Activated CD8-positive, alpha-beta memory T cell treated with anti-CD3 and anti-CD28 coated beads, Interleukin-2, amount 50 U/mL, for 1 hour (primary cell): Measurements from ENCODE around the gene SLC15A3.
"Not testable (repeated sequence)": the region's sequence is repeated elsewhere in the genome, so short reads cannot be mapped to it uniquely, and the experiment has no call there.

ENCODE experiments used
- DNase-seq: peaks from one replicate; pipeline ENCODE4 v3.0.0-alpha.2; 2020; ENCODE audit errors: extremely low read depth

The SLC15A3 gene

DNA sequence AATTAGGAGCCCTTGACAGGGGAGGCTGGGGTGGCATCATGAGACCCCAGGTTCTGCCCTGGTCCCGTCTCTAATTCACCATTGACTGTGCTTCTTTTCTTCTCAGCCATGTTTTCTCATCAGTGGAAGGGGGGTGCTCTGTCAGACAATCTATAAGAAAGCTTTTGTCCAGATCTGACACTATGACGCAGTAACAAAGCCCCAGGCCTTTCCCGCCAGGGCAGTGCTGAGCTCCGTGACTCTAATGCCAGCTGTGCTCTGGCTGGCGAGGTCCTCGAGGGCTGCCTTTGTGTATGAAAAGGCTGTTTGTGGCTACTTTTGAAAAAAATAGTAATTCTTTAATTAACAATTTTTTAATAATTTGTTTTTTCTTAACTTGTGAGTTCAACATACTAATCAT is 22.8 kb upstream of the SLC15A3 start:
- no peak for DNase-seq

GRCh38 chr11:60974316-60974715 is 22.3 kb upstream of the SLC15A3 start:
- DNase-seq, result not testable (repeated sequence)

- DNase-seq, result no peak
Observed at GRCh38 chr11:60973699-60974098, 21.7 kb upstream of the SLC15A3 start.

- DNase-seq, result no peak
Observed at GRCh38 chr11:60972182-60973030, 20.4 kb upstream of the SLC15A3 start.

GRCh38 chr11:60971520-60971919 is 19.5 kb upstream of the SLC15A3 start, which contains the start of gene CD6:
Gene CD6 (plus strand): TSS chr11:60971680. CDS start chr11:60971866, 186 bp downstream.
- DNase-seq, result peak; percentile 68

DNA sequence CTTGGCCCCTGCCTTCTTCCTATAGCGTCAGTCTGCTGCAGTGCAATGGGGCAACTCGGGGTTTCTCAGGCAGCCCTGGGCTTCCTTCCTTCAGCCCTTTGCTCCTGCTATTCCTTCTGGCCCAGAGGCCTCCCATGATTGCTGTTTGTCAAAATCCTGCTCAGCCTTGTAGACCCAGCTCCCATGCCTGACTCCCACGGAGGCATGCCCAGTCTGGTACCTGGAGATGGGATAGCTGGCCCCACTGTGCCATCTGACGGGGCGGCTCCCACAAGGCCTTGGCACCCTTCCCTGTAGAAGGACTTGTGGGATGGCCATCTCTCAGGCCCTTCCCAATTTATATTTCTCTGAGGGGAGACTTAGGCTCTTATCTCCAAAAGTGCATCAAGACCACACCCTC is 18.9 kb upstream of the SLC15A3 start:
- DNase-seq, result no peak

GRCh38 chr11:60970369-60970774 is 18.4 kb upstream of the SLC15A3 start:
- DNase-seq, result peak; percentile 59

GRCh38 chr11:60968223-60968622 is 16.2 kb upstream of the SLC15A3 start:
- no peak for DNase-seq

GRCh38 chr11:60966890-60967289 is 14.9 kb upstream of the SLC15A3 start:
- no peak for DNase-seq

GRCh38 chr11:60964801-60965200 is 12.8 kb upstream of the SLC15A3 start:
- DNase-seq, result no peak

GRCh38 chr11:60960405-60960804 is 8.4 kb upstream of the SLC15A3 start:
- DNase-seq, result no peak

- no peak for DNase-seq
Observed at GRCh38 chr11:60959431-60959830, 7.5 kb upstream of the SLC15A3 start.

GRCh38 chr11:60957188-60957587 is 5.2 kb upstream of the SLC15A3 start:
- DNase-seq, result no peak

DNA sequence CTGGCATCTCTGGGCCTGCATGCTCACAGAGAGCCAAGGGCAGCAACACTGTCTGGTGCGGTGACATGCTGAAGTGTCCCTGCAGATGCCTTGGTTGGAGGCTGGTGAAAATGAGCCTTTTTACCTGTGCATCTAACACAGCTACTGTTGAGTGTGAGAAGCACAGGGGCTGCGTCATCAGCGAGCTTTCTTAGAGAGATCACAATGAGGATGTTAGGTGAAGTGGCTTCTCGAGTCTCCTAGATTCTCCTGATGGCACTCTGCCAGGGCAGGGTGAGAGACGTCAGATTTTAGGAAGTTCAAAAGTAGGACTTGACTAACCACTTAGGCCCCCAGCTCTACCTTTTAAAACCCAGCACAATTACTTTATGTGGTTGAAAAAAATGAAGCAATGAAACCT is 3.6 kb upstream of the SLC15A3 start:
- no peak for DNase-seq

DNA sequence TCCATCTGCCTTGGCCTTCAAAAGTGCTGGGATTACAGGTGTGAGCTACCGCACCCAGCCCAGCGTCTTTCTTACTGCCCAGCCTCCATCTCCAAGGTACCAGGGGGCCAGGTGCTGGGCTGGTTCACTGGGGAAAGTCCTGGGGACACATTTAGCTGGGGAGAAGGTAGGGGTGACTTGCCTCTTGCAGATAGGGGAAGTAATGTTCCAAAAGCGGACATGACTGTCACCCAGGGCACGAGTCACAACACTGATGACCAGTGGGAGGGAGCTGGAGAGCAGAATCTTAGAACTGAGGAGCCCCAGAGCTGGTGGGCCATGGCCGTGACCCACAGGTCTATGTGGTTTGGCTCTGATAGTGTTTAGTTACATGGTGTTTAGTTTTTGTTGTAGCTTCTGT is 2.4 kb upstream of the SLC15A3 start:
- DNase-seq, result no peak

GRCh38 chr11:60953781-60954180 is 1.8 kb upstream of the SLC15A3 start:
- DNase-seq, result no peak

GRCh38 chr11:60952742-60953170 is 780 bp upstream of the SLC15A3 start:
- no peak for DNase-seq

DNA sequence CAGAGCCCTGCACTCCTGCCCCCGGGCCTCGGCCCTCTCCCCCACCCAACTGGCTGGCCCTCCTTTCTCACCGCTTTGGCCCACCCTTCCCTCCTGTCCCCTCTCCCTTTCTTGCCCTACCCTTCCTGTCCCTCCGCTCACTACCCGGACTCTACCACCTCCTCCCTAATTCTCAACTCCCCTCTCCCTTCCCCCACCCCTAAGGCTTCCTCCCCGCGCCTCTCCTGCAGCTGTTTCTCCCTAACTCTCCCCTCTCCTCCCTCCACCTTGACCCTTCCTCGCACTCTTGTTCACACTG is 421 bp downstream of the SLC15A3 start:
- no peak for DNase-seq

- DNase-seq, result no peak
Observed at GRCh38 chr11:60950933-60951605, 907 bp downstream of the SLC15A3 start.

DNA sequence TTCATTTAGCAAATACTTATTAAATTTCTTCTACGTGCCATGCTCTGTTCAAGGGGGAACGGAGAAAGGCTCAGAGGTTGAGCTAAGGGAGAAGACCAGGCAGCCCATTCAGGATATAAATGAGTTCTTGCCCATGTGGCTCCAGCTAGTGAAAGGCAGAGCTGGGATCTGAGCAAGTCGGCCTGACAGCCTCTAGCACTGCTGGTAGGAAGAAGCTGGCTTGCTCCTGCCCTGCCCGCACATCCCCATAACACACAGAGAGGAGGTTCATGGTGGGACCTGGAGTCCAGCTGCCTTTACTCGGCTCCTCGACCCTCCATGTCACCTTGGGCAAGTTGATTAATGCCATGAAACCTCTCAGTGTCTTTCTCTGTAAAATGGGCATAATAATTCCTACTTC is 2.0 kb downstream of the SLC15A3 start:
- DNase-seq, result no peak

GRCh38 chr11:60948250-60948649 is 3.7 kb downstream of the SLC15A3 start:
- no peak for DNase-seq

- DNase-seq, result no peak
Observed at GRCh38 chr11:60947700-60948099, 4.3 kb downstream of the SLC15A3 start.

GRCh38 chr11:60946601-60947264 is 5.2 kb downstream of the SLC15A3 start:
- DNase-seq, result no peak
